Activated CD4-positive, alpha-beta T cell treated with anti-CD3 and anti-CD28 coated beads, Interleukin-2, Interleukin-6, amounts not matched to agents 100 ng/mL and 50 ng/mL, durations not matched to agents 16 hours and 8 hours (primary cell): ENCODE data around the gene NRXN2.
A peak's percentile ranks its signal among the peaks of the same experiment; 100 is the strongest.

Experiments
- DNase-seq: peaks from one replicate; pipeline ENCODE4 v3.0.0-alpha.2; 2020

NRXN2 gene

DNA sequence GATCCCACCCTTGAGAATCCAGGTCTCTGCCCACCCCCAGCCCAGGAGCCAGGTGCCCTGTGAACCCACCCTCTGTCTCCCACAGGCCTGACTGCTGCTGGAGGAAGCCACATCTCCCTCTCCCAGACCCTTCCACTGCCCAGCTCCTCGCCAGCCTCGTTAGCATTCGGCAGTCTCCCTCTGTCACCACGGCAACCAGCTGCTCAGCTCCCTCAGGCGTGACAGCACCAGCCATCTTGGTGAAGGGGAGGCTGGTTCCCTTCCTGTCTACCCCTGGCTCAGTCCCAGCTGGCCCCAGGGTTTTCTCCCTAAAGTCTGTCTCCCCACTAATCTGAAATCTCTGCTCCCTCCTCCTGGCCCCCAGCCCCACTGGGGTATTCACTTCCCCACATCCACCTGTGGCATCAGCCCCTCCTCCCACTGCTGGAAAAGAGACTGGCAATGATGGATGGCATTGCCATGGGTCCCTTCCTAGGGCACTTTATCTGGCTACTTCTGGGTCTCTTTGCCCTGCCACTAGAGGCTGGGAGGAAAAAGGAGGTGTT, 28.1 kb downstream of the NRXN2 start:
- no peak for DNase-seq

DNA sequence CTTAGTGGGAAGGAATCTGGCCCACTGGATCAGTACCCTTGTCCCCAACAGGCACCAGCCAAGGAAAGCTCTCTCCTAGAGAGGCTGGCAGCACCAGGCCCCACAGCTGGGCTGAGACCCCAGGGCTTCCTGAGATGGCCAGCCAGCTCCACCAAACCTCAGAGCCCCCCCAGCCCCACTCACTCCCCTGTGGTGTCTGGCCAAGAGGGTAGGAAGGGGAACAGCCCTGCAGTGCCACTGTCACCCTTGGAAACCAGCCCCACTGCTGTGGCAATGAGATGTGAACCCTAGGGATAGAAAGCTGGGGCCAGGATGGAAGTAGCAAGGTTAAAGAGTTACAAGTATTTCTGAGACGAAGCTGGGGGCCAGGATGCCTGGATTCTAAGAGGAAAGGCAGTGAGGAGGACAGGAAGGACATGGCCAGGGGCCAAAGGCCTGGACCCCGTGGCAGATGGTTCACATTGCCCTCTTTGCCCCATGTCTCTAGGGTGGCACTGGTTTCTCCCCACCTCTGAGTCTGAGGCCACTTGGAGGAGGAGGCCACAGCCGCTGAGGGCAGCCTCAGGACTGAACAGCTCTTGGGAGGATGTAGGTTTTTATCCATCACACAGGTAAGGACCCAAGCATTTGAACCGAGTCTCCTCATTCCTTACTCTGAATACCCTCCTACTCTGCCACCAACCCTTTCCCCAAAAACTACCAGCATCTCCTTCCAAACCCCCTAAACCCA, 28.8 kb downstream of the NRXN2 start:
- no peak for DNase-seq

DNA sequence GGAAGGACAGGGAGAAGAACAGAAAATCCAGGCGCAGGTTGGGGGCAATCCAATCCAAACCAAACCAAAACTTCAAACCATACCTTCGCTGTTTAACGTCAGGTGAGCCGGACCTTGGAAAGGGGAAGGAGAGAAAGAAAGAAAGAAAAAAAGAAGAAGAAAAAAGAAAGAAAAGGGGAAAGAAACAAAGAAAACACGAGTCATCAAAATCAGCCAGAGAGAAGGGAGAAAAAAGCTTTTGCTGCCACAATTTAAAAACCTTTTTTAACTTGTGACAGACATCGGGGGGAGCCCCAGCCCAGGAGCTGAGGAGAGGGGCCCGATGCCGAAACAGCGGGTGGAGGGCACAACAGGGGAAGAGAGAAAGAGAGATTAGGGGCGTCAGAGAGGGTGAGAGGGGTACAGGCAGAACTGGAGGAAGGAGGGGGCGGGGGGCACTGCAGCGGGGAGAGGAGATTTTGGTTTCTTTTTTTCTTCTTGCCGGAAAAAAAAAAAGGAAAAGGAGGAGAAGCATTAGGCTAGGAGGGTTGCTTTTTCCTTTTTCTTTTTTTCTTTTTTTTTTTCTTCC, 30.1 kb downstream of the NRXN2 start:
- DNase-seq: no peak

DNA sequence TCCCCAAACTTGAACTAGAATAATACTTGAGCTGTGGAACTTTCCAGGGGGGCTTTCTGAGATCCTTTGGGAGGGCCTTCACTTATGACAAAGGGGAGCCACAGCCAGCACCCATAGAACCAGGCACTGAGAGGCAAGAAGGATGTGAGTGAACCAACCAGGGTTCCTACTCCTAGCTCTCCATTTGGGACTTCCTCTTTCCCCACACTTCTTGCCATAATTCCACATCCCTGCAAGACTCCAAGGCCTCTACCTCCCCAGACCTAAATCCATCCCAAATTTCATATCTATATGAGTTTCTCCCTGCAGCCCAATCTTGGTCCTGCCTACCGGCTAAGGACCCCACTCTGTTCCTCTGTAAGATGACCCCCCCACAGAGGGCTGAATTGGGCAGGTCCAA, 31.5 kb downstream of the NRXN2 start:
- no peak for DNase-seq

DNA sequence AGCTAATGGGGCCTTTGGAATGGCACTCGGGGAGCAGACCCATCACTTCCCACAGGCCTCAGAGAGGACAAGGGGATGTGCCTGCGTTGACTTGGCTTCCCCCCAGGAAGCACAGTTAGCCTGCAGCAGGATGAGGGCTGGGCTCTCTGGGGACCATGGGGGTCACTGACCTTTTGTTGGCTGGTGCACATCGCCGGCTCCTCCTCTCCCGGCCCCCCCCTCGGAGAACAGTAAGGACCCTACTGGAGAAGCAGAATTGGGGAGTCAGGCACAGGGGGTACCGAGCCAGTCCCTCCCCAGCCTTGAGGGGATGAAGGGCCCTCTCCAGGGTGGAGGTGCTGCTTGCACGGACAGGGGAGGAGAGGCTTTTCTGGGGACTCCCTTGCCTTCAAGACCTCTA, 32.8 kb downstream of the NRXN2 start:
- no peak for DNase-seq

DNA sequence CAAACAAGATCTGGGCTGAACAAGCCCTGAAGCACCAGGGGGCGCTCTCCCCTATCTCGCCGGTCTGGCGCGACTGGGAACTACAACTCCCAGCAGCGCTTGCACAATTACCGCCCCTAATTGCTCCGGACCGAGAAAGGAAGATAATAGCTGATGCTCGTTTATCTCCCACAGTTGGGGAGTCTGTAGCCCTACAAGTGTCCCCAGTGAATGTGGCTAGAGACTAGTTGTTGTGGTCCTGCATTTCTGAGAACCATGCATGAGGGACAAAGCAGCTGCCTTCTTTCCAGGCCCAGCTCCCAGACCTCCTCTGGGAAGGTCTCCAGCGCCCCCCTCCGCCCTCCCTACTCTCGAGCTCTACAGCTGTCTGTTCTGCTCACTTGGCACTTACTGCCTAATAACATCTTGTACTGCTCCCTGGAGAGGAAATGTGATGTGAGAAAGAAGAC, 34.4 kb downstream of the NRXN2 start:
- peak; percentile 92 for DNase-seq

DNA sequence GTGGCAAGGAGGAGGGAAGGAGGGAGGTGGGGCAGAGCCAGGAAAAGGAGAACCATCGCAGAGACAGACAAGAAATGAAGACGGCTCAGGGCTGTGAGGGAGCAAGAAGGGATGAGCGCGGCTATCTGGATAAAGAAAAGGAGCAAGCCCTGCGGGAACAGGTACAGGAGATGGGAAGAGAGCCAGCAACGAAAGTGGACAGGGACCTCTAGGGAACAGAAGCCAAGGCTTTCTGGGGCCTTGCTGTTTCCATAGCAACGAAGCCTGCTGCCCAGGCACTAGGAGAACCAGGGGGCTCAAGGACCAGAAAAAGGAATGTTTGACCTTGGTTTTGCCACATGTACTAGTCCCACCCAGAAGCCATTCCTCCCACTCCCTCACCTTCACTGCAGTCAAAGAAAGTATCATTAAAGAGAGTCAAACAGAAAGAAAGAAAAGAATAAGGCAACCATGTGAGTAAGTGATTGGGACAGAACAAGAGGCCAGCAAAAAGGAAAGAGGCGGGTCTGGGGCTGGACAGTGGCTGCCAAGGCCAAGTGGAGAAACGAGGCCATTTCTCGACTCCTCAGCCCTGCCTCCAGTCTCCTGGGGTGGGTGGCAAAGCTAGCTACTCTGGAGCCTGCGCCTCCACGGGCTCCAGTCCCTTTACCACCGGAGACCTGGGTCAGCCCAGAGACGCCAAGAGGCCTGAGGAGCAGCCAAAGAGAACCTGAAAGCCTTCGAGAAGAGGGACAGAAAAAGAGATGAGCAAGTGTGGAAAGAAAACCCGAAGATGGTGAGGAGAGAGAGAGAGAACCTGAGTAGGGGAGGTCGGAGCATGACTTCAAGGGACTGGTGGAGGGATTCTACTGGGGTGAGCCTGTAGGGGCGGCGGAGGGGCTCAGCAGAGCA, 35.1 kb downstream of the NRXN2 start:
- no peak for DNase-seq

DNA sequence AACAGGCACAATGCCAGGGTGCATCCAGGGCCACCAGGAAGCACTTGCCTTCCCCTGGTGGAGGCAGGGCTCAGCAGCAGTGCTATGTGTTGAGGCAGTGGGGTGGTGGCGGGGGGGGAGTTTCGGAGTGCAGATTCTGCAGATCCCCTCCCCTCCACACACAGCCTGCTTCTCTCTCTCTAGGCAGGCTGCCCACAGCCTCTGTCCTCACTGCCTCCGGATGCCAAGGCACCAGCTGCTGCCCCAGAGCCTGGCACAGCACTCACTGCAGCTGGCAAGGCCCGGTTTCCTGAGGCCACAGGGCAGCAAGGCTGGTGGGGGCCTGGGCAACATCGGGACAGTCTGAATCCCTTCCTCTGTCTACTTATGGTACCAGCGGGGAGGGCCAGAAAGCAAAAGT, 35.8 kb downstream of the NRXN2 start:
- no peak for DNase-seq

DNA sequence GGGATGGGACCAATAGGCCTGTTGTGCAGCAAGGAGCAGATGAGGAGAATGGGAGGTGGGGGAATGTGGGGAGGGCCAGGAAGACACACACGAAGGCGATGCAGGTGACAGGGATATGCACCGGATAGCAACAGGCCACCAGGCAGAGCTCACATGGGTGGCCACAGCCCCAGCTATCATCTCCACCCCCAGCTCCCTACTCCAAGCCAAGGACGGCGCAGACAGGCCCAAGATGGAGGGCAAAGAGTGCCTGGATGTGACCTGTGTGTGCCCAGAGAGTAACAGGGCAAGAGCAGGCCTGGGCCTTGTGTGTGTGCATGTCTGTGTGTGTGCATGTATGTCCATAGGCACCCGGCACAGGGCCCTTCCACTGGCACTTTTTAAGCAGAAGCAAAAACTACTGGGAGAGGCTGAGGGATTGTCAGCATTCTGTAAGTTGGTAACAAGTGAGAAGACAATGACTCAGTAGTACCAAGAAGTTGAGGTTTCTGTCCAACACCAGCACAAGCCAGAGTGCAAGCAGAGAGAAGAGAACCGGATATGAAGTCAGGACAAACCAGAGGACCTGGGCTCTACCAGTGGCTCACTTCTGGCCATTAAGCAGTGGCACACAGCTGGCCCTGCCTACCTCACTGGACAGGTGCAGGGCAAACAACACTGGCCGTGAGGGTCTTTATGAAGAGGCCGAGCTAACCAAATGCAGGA, 36.4 kb downstream of the NRXN2 start:
- peak; percentile 16 for DNase-seq

DNA sequence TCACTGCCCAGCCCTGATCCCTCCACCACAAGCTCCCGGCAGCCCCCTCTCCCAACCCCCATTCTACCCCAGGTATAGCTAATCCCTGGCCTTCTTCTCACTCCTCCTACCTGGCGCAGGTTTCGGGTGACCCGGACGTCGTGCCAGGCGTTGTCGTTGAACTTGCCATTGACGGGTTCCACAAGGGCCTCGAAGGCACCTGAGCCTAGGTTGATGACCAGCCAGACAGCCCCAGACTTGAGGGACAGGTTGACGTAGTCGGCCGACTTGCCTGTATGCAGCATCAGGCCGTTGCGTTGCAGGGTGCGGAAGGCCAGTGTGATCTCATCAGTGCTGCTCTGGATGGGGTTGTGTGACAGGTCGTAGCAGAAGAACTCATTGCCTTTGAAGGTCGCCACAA, 37.5 kb downstream of the NRXN2 start:
- no peak for DNase-seq

DNA sequence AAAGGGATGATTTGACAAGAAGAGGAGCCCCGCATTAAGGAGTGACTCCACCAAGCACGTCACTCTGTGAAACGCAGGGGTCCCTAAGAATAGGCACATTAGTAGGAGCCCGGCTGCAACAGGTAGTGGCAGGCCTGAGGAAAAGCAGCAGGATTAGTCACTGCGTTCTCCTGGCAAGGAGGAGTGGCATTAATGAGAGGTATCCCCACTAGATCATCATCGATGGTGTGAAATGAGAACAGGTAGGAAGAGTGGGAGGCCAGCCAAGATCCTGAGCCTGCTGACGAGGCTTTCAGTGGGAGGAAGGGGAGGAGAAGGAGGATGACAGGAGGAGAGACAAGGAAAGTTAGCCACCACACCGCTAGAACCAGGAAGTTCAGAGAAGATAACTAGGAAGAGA, 38.6 kb downstream of the NRXN2 start:
- DNase-seq: no peak

DNA sequence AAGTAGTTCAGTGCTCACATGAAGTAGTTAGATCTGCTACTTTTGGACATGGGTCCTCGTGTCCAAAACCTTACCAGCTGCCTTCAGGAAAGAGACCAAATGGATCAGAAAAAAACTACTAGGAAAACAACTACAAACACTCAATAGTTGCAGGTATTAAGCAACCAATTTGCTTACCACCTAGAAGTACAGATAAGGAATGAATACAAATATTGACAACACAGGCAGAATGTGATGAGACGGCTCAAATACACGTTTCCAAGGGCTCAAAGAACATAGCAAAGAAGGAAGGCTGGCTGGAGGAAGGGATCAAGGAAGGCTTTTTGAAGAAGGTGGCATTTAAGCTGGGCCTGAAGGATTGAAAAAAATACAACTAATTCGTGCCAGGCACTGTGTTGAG, 41.8 kb downstream of the NRXN2 start:
- no peak for DNase-seq

DNA sequence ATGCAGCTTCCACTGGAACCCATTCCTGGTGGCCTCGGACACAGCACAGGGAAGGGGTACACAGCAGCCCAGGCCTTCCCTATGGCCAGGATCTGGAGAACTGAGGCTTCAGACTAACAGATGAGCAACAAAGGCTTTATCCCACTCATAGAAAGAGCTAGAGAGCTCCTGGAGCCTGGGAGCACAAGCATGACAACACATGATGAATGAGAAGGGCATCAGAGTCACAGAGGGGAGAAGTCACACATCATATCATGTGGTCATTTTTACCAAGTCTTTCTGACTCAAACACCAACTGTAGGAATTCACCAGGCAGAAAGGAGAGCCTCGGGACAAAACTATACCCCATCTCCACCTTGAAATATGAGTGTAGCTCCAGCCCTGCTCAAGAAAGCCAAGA, 43.2 kb downstream of the NRXN2 start:
- no peak for DNase-seq

DNA sequence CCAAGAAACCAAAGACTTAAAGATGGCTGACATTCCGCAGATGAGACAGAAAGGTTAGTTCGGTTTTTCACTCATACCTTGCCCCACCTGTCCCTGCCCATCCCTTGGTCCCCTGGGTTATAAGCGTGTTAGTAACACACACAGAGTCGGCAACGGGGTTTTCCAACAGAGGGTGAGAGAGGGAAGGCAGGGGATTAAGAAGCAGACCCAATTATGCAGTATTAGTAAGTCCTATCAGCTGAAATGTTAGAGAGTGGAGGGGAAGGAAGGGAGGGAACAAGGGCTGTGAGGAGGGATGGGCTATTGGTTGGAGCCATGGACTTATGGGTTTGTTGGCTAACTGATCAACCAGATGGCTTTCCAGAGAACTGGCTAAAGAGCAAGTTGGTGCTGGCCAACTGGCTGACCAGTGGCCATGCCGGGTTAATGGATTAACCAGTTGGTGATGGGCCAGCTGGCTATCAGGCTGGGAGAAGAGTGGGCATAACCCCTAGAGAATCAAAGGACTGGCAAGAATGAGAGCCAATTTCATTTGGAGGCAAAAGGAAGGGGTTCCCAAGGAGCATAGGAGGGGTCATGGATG, 45.5 kb downstream of the NRXN2 start:
- DNase-seq: no peak

DNA sequence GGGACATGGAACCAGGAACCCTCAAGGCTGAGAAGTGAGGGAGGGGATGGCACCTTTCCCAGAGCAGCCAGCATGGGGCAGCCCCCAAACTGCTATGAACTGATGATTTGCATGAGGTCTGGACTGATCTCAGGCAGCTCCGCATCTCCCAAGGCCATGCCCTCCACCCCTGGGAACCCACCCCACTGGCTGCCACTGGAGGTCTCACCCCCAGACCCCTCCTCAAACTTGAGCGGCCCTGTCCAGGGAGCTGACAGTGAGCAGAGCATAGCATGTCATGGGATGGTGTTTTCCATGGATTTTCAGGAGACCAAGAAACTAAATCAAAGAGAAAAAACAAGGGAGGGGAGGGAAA, 46.8 kb downstream of the NRXN2 start:
- no peak for DNase-seq

DNA sequence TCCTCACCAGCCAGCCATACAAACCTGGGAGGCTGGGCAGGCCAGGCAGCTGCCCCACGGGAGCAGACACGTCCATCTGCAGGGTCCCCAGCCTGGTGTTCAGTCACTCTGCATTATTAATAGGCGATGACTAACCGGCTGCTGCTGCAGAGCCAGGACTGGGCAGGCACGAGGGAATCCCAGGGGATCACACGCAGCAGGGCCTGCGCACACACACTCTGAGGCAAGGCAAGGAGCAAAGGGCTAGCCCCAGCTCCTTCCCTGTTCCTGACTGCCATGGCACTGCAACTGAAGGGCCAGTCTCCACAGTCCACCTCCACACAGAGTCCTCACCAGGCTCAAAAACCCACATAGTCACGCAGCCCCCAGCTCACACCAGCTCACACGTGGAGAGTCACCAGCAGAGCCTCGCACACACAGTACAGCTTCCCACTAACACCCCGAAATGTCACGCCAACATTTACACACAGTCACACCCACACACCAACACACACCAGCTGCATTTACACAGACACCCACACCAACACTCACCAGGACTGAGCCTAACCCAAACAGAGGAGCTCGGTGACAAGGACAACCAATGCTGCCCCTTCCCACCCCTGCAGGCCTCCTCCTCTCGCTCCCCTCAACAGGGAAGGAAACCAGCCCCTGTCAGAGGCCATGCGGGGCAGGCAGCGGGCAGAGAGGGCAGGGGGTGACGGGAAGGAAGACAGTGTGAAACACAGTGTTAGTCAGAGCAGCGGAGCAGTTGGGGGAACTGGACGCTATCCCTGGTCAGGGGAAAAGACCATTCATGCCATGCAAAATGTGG, 47.3 kb downstream of the NRXN2 start:
- no peak for DNase-seq

DNA sequence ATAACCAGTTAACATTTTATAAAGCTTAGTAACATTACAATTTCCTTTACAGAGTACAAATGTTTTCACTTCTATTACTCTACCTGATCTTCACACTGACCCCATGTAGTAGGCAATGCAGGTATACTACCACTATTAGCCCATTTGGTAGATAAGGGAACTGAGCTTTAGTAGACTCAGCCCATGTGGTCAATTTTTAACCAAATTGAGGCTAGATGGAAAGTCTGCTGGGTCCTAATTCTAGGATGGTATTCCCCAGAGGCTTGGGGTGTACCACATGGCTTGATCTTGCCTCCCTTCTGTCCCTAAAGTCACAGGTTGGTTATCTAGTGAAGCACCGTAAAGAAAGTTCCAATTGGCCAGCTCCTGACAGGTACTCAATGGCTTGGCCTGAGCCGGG, 48.2 kb downstream of the NRXN2 start:
- no peak for DNase-seq

DNA sequence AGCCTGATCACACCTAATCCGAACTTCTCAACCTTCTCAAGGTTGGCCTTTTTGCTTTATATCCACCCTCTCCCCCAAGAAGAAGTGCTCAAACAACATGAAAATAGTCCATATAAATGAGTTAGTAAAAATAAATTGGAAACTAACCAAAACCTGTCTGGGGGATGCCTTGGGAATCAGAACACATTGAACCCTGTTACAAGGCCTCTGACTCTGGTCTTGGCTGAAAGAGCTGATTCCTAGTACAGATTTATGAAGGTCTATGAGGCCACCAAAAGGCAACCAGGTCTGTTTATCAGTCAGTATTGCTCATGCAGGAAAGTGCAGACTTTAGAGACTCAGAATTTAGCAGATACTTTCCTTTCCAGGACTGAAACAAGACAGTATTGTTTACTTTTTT, 49.7 kb downstream of the NRXN2 start:
- no peak for DNase-seq

DNA sequence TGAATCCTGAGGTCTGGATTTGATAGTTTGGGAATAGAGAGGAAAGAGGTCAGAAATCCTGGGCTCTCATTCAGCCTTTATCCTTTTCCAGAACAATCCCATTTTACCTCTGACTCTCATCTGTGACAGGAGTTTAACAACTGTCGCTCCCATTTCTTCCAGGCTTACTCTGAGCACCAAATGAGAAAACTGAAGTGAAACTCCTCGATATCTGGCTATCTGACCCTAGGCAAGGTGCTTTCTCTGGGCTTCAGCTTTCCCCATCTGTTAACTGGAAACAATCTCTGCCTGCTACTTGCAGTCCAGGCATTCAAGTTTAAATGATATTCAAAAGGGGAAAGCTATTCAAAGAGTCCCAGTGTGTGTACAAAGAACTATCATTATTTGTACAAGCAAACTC, 50.1 kb downstream of the NRXN2 start:
- DNase-seq: no peak

DNA sequence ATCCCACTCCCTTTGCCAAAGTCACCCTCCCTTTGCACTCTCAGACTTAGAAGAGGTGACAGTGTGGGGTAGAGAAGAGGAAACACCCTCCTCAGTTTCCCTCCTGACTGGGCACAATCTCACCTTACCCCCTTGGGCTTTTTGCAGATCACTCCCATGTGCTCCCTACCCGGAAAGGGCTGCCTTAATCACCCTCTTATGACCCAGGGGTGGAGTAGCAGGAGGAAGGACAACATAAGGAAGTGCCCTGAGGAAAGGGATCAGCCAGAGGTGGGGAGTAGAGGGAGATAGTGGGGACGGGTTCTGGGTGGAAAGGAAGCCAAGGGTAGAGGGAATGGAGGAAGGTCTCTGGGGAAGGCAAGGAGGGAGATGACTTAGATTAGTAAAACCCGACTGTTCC, 52.0 kb downstream of the NRXN2 start:
- DNase-seq: no peak

DNA sequence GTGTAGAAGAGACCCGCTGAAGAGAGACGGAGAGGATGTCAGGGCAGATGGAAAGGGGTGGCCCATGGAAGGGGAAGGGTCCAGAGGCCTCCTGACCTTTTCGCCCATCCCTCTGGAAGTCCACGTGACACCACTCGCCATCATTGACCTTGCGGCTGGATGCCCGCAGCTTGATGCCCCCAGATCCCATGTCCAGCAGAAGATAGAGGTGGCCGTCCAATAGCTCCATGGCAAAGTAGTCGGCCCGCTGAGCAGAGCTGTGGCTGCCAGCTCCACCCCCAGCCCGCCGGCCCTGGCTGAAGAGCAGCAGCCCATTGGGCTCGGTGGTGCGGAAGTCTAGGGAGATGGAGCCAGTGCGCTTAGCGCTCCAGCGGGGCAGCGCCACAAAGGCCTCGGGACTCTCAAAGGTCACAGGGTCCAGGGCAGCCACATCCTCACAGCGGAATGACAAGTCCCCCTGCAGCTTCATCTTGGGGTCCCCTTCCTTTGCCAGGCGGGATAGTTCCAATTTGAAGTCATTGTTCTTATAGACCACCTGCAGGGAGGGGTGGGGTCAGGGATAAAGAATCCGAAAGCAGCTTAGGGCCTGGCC, 55.7 kb downstream of the NRXN2 start:
- no peak for DNase-seq
